GM19397 (cell line): Measurements from ENCODE around the gene SPN.
"Not testable (repeated sequence)": the region's sequence is repeated elsewhere in the genome, so short reads cannot be mapped to it uniquely, and the experiment has no call there.

Source experiments
- ATAC-seq: cut with Tn5 transposase; IDR thresholded peaks from one replicate; pipeline ENCODE4 v1.9.1; 2021; ENCODE audit warnings: mild to moderate bottlenecking, moderate library complexity; ENCODE audit not compliant: unreplicated experiment

Gene SPN

DNA sequence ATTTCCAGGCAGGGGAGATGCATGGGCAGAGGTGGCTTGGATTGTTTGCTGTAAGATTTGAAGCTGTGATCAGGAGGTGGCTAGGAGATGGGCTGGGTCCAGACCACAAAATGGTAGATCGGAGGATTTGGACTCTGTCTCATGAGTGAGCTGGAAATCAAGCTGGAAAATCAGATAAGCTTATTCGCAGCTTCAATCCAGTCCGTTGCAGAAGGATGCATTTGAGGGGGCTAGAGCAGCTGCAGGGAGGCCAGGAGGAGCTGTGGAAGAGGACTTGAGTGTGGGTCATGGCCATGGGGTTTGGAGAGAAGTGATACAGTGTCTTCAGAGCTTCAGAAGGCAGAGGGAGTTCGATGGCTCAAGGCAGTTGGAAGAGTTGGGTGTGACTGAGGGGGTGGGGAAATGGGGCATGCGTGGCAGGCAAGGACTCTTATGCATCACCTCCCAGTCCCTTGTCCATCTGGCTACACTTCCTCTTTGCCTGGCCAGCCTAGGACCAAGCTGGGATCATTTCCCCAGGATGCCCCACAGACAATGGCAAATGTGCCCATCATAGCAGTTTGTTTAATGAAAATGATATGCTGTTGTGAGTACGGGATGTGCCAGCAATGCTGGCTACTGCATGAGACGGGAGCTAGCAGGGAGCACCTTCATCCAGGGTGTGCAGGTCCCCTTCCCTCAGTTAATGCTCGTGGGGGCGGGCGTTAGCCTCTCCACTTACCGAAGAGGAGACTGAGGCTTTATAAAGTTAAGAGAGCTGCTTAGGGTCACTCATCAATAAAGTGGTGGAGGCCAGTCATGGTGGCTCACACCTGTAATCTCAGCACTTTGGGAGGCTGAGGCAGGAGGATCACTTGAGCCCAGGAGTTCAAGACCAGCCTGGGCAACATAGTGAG, 36.5 kb downstream of the SPN start:
- no peak for ATAC-seq

DNA sequence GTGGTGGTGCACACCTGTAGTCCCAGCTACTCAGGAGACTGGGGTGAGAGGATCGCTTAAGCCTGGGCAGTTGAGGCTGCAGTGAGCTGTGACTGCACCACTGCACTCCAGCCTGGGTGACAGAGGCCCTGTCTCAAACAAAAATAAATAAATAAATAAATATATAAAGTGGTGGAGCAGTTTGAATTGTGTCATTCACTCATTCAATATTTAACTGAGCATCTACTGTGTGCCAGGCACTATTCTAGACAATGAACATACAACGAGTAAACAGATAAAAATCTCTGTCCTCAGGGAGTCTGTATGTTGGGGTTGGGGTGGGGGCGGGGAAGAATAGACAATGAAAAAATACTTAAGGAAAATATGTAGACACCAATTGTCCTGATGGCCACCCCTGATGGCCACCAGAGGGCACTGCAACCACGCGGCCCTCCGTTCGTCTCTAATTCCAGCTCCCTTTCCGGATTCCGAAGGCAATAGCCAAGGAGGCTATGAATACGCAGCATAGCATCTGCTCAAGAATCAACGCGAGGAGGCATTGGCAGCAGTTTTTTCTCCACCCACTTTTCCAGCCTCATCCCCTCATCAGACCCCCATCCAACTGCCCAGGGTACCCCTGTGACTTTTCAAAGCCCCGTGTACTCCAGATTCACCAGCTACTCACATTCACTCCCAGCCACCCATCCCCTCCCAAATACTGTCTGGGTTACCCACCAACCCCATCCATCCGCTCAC, 37.4 kb downstream of the SPN start:
- no peak for ATAC-seq

DNA sequence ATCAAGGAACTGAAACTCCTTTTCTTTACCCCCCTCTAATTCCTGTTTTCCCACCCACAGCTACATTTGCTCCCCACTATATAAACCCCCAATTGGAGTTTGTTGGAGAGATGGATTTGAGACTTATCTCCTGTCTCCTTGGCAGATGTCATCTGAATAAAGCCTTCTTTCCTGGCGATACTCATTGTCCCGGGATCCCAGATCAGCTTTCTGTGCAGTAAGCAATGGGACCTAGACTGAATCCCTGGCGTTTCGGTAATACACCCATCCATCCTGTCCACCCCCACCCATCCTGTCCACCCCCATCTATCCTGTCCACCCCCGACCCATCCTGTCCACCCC, 38.1 kb downstream of the SPN start:
- ATAC-seq, result no peak

DNA sequence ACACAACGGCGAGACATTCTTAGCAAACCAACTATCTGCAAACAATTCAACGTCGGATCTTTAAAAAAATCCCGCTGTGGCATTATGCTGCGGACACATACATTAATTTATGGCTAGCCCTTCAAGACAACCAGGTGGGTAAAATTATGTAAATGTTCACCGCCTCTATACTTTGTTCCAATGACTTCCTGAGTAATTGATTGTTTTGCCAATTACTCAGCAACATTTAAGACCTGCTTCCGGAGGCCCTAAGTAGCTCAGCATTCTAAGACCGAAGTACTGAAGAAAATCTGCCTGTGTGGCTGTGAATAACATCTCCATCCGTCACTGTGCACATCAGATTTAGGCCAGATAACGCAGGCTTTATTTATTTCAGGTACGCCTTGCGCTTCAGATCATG, 39.2 kb downstream of the SPN start:
- peak; percentile 41 for ATAC-seq

DNA sequence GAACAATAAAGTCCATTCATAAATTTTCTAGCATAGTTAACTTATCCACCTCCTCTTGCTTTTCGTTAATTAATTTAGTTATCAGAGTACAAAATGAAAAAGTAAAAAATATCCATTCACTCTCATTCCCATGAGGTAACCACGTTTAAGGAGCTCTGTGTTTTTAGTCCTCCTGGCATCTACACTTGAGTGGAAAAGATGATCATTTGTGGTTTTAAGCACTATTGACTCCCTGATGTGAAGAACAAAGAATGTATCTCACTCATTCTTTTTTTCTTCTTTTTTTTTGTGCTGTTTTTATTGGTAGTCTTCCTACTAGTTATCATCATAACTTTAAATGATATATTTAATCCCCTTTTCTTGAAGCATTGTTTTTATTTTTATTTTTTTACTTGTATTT, 42.0 kb downstream of the SPN start:
- no peak for ATAC-seq

DNA sequence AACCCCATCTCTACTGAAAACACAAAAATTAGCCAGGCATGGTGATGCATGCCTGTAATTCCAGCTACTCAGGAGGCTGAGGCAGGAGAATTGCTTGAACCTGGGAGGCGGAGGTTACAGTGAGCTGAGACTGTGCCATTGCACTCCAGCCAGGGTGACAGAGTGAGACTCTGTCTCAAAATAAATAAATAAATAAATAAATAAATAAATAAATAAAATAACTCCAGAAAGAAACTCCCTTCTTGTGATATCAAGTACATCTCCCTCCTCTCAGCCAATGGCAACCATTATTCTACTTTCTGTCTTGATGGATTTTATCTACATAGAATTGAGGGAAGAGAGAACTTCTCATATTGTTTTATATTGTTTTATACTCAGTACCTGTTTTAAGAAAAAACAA, 44.1 kb downstream of the SPN start:
- ATAC-seq, result not testable (repeated sequence)

DNA sequence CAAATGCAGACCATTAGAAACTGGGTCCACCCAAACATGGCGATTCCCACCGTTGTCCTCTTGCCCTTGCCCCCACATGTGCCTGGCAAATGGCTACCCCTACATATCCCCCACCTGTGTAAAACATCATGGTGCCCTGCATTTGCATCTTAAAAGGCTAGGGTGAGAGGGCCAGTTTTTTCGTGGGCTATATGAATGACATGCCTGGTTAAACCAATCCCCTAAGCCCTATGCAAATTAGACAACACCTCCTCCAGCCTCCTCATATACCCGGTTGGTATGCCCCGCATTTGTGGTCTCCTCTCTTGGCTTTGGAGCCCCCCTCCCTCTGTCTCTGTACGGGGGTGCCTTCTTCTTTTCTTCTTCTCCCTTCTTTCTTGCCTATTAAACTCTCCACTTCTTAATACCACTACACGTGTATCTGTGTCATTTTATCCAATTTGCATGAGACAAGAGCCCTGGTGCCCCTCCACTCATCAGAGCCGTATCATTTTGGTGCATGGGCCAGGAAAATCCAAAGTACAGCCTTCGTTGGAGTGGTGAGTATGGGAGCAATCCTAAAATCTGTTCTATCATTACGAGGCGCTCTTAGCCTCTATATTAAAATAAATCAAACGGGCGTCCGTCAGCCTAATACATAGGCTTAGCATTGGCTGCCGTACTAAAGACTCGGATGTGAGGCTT, 46.0 kb downstream of the SPN start:
- ATAC-seq, result no peak

DNA sequence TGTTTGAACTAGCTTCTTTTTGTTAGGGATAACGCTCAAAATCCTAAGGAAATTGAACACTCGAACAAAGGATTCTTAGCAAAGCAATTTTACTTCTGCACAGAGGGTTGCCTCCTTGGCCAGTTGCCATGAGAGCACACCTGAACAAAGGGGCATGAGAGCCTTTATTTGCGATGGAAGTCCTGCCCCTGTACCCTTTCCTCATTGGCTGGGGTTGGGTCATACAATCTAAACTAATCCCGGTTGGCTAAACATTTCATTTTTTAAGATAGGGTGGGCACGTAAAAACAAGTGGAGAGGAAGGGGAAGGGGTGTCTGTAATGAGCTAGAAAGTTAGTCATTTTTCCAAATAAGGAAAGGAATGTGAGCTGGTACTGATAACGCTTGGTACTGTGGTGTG, 46.6 kb downstream of the SPN start:
- ATAC-seq, result not testable (repeated sequence)

DNA sequence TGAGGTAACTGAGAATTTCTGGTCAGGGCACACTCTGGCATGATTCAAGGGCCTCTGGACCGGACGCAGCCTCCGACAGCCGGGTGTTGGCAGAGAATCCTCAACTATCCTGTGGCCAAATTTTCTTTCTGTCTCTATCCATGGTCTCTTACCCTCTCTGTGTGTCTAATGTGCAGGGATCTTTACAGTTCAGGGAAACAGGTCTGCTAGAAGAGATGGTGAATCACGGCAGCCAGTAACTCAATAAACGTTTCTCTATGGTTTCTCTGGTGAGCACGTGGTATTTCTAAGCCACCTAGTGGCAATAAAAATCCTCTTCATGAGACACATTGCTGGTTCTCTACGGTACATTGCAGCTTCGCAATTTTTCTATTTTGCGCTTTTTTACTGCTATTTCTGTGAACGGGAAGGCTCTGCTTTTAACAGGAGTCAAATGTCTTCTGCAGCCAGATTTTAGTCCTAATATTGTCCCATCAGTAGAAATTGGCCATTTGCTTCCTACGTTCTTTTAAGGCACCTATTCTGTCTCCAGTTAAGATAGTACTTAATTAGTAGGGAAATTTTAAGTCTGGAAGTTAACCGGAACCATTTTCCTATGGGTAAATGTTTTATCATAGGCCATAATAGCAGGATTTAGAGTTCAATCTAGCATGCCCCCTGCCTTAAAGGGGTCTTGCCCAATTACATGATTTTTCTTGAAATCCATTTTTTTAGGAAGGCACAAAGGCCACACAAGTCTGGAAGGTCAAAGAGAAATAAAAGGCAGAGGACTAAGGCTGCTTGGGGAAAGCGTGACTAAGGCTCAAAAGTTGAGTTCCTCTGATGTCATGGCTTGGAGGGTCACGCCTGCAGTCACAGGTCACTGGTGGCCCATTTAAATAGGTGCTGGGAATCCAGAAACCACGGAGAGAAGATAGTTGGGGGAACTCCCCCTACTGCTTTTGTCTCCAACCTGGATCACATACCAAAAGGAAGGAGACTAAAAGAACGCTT, 47.5 kb downstream of the SPN start:
- no peak for ATAC-seq

DNA sequence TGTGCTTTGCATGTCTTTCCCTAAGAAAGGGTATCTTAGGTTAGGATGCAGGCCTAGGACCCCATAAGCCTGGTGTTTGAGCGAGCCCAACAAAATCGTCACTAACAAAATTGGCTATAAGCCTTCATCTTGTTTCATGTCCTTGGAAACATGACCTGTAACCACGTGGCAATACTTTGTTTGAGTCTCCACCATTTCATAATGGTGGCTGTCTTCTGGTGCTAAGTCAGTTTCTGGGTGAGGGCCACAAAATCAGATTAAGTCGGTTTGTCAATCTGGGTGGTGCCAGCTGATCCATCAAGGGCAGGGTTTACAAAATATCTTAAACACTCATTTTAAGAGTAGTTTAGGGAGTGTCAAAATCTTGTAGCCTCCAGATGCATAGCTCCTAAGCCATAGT, 49.8 kb downstream of the SPN start:
- no peak for ATAC-seq

DNA sequence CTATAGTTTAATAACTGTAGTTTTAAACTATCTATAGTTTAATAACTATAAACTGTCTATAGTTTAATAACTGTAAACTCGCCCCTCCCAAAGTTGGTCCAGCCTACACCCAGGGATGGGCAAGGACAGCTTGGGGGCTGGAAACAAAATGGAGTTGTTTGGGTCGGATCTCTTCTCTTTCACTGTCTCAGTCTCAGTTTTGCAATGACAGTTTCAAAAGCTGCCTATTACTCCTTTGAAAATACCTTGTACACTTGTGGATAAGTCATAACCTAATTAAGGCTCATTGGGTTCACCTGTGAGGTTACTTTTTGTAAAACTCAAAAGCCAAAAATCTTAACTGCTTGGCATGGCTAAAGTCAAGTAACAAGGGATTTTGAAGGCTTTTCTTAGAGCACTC, 51.3 kb downstream of the SPN start:
- ATAC-seq, result no peak

DNA sequence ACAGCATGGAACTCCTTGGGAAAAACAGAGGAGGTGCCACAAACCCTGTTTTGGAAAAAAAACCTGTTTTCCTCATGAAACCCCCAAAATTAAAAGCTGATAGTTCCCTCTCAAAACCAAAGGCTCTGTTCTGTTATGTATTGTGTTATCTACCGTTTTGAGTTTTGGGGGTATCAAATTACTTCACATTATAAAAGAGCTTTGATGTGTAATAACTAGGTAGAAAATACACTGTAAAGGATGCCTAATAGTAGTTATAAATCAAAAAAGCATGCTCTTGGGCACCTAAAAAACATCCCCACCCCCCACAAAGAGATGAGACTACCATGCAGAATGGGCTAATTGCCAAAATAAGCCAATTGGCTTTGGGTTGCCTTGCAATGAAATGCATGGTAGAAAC, 51.9 kb downstream of the SPN start:
- ATAC-seq, result no peak

DNA sequence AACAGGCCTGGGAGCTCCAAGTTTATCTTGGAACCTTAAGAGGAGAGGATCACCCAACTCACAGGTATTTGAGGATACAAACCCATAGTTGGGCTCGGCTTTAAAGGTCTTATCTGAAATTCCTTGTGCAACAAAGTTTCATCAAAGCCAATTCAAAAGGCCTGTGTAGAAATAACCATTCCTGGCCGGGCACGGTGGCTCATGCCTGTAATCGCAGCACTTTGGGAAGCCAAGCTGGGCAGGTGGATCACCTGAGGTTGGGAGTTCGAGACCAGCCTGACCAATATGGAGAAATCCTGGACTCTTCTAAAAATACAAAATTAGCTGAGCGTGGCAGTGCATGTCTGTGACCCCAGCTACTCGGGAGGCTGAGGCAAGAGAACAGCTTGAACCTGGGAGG, 54.1 kb downstream of the SPN start:
- no peak for ATAC-seq

DNA sequence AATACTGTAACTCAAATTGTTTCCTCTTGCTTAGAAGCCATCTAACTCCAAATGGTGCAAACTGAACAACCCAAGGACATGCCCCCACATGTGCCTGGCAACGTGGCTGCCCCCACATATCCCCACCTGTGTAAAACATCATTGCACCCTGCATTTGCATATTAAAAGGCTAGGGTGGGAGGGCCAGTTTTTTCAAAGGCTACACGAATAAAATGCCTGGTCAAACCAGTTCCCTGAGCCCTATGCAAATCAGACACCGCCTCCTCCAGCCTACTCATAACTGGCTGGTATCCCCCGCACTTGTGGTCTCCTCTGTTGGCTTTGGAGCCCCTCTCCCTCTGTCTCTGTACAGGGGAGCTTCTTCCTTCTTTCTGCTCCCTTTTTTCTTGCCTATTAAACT, 56.0 kb downstream of the SPN start:
- no peak for ATAC-seq
